GM18951 (cell line): ENCODE data around the gene RBL2.
"Not testable (repeated sequence)": the region's sequence is repeated elsewhere in the genome, so short reads cannot be mapped to it uniquely, and the experiment has no call there.

ENCODE experiments used
- POLR2A ChIP-seq: IDR thresholded peaks from 4 replicates; pipeline ENCODE4 v1.6.1; 2011; ENCODE audit warnings: mild to moderate bottlenecking; ENCODE audit not compliant: insufficient read length, insufficient read depth; ENCODE audit errors: extremely low read depth
- in situ Hi-C: fragments of 300-500 bp; cut with MboI; formaldehyde crosslinking; loops from one replicate; pipeline ENCODE4 v1.12.0; 2022; ENCODE audit warnings: low sequenced_read_pairs, mixed read lengths, inconsistent platforms; ENCODE audit not compliant: unreplicated experiment

RBL2 gene

GRCh38 chr16:53518550-53519416 is 84.5 kb downstream of the RBL2 start:
- TF ChIP-seq POLR2A: no peak
- in situ Hi-C loops: no loop called here

GRCh38 chr16:53519417-53520091 is 85.3 kb downstream of the RBL2 start:
- in situ Hi-C loops: no loop called here
- TF ChIP-seq POLR2A: no peak

DNA sequence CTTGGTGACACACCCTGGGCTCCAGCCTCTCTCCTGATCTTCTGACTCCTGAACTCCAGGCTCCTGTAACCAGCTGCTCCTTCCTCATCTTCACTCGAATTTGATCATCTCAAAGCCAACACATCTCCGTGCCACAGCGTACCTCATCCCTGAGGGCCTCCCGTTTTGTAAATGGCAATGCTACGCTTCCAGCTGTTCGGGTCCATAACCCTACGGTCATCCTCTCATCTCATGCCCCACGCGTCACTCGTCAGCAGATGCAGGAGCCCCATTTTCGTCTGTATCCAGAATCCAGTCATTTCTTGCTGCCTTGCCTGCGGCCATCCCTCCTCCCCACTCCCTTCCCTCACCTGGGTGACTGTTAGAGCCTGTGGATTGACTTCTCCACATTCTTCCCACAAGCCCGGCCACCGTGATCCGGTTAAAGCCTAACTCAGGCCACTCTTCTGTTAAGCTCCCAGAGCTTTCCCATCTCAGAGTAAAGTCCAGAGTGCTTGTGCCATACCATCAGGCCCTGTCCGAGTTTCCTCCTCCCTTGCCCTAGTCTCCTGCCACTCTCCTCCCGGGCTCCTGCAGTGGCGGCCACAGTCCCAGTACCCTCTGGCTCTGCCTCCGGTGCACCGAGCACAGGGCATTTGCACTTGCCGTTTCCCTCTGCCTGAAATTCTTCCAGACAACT is 89.0 kb downstream of the RBL2 start:
- in situ Hi-C loops: no loop called here
- no peak for TF ChIP-seq POLR2A

- TF ChIP-seq POLR2A: no peak
These were observed 89.8 kb downstream of the RBL2 start for GRCh38 chr16:53523971-53524548.

GRCh38 chr16:53528797-53529196 is 94.5 kb downstream of the RBL2 start:
- in situ Hi-C loops: no loop called here
- no peak for TF ChIP-seq POLR2A

More at GRCh38 chr16:53523971-53524548, 89.8 kb downstream of the RBL2 start:
- in situ Hi-C loops: no loop called here

- TF ChIP-seq POLR2A: no peak
- in situ Hi-C loops: no loop called here
These were observed 95.2 kb downstream of the RBL2 start for GRCh38 chr16:53529513-53529912.

GRCh38 chr16:53530046-53530445 is 95.8 kb downstream of the RBL2 start:
- TF ChIP-seq POLR2A: no peak
- in situ Hi-C loops: no loop called here

DNA sequence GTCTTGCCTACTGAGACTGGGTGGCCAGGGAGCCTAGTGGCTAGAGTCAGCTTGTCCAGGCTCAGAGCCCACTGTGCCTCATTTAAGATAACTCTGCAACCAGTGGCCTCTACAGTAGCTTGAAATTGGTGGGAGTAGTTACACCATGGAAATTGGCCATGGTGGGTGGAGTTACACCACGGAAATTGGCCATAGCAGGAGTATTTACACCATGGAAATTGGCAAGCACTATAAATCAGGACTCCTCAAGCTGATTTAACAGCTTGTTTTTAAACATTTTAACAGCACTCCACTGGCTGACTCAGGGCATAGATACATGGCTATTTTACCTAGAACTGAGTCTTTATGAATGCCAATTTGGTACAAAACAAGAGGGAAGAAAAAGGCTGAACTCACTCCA is 96.5 kb downstream of the RBL2 start:
- in situ Hi-C loops: no loop called here
- no peak for TF ChIP-seq POLR2A

DNA sequence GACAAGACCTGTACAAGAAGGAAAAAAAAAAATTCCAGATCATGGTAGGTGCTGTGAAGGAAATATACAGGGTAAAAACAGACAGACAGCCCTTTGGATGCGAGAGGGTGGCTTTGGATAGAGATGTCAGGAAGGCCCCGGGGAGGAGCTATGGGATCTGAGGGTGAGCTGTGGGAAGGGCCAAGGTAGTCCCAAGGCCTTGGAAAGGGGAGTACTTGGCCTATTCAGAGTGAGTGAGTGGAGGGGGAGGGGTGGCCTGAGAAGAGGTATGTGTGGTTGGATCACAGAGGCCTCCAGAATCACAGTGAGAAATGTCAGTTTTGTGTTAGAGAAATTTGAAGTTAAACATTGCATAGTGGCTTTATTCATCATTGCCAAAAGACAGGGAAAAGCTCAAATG is 99.9 kb downstream of the RBL2 start:
- in situ Hi-C loops: no loop called here
- TF ChIP-seq POLR2A: no peak

- TF ChIP-seq POLR2A: no peak
- in situ Hi-C loops: no loop called here
These were observed 103.4 kb downstream of the RBL2 start for GRCh38 chr16:53537626-53538025.

DNA sequence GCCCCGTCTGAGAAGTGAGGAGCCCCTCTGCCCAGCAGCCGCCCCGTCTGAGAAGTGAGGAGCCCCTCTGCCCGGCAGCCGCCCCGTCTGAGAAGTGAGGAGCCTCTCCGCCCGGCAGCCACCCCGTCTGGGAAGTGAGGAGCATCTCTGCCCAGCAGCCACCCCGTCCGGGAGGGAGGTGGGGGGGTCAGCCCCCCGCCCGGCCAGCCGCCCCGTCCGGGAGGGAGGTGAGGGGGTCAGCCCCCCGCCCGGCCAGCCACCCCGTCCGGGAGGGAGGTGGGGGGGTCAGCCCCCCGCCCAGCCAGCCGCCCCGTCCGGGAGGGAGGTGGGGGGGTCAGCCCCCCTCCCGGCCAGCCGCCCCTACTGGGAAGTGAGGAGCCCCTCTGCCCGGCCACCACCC is 105.1 kb downstream of the RBL2 start:
- in situ Hi-C loops: not testable (repeated sequence)

DNA sequence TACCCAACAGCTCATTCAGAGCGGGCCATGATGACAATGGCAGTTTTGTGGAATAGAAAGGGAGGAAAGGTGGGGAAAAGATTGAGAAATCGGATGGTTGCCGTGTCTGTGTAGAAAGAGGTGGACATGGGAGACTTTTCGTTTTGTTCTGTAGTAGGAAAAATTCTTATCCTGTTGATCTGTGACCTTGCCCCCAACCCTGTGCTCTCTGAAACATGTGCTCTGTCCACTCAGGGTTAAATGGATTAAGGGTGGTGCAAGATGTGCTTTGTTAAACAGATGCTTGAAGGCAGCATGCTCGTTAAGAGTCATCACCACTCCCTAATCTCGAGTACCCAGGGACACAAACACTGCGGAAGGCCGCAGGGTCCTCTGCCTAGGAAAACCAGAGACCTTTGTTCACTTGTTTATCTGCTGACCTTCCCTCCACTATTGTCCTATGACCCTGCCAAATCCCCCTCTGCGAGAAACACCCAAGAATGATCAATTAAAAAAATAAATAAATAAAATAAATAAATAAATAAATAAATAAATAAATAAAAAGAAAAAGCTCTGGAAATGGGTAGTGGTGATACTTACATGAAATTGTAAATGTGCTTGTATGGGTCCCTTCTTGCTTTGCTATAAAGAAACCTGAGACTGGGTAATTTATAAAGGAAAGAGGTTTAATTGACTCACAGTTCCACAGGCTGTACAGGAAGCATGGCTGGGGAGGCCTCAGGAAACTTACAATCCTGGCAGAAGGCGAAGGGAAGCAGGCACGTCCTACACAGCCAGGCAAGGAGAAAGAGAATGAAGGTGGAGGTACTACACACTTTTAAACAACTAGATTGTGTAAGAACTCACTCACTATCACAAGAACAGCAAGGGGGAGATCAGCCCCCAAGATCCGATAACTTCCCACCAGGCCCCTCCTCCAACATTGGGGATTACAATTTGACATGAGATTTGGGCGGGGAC is 105.8 kb downstream of the RBL2 start:
- in situ Hi-C loops: not testable (repeated sequence)
